GM10266 (cell line): Measurements from ENCODE around the gene BET1.

Experiments used
- DNase-seq: peaks from one replicate; pipeline ENCODE4 v3.0.0; 2012; ENCODE audit errors: extremely low spot score
- TF ChIP-seq, protein P1 (sequence below): IDR thresholded peaks from 2 replicates; pipeline ENCODE4 v1.5.1; 2012; ENCODE audit warnings: mild to moderate bottlenecking, low read depth; ENCODE audit not compliant: control insufficient read depth, insufficient read depth; ENCODE audit errors: missing control alignments

Gene BET1

DNA sequence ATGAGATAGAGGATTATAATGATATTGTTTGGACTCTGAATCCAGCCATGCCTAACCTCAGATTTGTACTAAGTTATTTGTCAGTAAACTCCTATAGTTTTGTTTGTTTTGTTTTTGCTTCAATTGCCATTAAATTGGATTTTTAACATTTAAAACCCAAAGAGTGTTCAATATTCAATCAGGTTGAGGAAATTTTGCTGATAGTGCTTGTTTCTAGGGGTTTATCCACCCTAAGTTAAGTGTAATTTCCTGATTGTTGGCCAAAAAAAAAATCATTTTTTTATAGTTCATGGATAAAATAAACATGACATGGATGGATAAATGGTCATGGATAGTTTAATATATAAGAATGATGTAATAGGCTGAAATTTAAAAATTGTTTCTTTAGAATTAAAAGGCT is 11.4 kb upstream of the BET1 start:
- TF ChIP-seq, protein P1, sequence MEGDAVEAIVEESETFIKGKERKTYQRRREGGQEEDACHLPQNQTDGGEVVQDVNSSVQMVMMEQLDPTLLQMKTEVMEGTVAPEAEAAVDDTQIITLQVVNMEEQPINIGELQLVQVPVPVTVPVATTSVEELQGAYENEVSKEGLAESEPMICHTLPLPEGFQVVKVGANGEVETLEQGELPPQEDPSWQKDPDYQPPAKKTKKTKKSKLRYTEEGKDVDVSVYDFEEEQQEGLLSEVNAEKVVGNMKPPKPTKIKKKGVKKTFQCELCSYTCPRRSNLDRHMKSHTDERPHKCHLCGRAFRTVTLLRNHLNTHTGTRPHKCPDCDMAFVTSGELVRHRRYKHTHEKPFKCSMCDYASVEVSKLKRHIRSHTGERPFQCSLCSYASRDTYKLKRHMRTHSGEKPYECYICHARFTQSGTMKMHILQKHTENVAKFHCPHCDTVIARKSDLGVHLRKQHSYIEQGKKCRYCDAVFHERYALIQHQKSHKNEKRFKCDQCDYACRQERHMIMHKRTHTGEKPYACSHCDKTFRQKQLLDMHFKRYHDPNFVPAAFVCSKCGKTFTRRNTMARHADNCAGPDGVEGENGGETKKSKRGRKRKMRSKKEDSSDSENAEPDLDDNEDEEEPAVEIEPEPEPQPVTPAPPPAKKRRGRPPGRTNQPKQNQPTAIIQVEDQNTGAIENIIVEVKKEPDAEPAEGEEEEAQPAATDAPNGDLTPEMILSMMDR = no peak
- no peak for DNase-seq

DNA sequence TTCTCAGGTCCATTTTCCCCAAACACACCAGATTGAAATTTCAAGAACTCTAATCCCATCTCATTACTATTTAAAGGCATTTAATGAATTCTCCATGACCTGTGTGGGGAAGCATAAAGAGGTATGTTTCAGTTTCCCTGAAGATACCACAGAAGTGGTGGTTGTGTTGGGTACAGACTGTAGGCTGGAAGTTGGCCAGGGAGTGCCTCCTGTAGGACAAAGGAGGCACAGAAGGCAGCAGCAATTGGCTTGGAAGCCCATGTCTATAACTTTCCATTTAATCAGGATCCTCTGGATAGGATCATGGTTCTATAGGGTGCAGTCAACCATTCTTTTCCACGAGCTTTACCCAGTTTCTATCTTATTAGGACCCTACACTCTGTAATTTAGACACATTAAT is 8.6 kb upstream of the BET1 start:
- DNase-seq = no peak
- TF ChIP-seq, protein P1 = no peak

DNA sequence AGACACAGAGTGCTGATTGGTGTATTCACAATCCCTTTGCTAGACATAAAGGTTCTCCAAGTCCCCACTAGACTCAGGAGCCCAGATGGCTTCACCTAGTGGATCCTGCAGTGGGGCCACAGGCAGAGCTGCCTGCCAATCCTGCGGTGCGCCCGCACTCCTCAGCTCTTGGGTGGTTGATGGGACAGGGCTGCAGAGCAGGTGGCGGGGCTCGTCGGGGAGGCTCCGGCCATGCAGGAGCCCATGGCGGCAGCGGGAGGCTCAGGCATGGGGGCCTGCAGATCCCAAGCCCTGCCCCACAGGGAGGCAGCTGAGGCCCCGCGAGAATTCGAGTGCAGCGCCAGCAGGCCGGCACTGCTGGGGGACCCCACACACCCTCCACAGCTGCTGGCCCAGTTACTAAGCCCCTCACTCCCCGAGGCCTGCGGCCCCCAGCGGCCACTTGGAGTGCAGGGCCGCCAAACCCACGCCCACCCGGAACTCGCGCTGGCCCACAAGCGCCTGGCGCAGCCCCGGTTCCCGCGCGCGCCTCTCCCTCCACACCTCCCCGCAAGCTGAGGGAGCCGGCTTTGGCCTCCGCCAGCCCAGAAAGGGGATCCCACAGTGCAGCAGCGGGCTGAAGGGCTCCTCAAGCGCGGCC is 7.7 kb upstream of the BET1 start:
- TF ChIP-seq, protein P1 = no peak
- no peak for DNase-seq

DNA sequence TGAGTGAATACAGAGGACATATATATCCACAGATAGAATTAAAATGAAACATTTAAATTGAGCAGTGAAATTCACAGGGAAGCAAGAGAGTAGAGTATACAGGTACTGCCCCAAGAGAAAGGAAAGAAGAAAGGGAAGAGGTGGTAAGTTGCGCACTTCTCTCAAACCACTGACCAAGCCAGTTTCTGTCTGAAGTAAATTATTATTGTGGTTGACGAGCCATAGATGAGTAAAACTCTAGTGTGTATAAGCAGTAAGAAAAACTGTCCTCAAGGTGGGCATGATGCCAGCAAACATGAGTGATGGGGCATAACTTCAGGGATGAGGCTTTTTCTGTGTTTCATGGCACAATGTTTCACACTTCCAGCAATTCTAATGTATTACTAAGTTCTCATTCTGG is 4.4 kb upstream of the BET1 start:
- no peak for DNase-seq
- TF ChIP-seq, protein P1 = no peak

DNA sequence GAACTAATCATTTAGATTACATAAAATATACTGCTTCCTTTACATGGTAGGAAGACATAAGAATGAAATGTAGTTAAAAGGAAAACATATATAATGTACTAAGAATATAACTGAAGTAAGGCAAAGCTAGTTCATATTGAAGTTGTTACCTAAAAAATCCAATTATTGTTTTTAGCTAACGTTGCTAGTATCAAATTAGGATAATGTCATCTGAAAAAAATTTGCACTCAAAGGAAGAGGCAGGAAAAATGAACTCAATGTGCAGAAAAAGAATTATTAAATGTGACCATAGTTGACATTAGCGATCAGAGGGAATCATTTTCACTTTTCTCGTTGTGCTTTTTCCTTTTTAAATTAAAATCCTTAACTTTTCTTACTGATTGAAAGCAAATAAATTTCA is 1.6 kb upstream of the BET1 start:
- DNase-seq = no peak
- TF ChIP-seq, protein P1 = no peak

DNA sequence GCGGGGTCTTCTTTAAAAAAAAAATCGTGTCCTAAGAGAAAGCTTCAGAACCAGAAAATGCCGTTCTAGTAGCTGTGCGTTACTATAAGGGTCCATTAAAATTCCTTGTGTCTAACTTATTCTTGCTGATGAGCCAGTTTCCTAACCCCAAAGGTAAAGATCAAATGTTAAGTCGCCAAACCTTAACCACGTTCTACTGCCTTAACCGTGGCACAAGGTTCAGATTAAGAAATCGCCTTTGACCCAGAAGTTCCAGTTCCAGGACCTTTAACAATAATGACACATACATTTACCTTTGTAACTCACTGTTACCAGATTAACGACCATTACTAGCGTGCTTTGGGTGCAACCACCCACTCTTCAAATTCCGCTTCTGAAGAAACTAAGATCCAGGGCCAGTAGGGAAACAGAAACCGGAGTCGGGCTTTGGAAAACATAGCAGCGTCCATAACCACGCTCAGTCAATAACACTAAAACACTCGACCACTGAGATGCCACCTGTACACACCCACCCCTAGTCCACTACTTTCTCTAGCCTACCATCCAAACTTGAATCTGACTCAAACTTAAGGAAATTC is 620 bp downstream of the BET1 start:
- TF ChIP-seq, protein P1 = no peak
- peak; percentile 17 for DNase-seq

DNA sequence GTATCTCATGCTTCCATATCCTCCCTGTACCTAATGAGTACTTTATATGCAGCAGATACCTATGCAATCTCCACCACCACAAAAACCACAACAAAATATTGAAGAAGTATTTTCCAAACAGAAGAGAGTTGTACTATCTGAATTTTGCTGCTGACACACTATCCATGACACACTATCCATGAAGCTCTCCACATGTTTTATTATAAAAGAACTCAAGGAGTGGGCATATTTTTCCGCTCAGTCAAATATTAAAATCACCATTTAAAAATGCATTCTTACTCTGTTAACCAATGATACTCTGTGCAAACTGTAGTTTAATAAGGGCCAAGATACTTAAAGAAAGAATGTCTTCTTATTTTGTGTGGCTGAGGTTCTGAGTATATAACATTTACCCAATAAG is 2.8 kb downstream of the BET1 start:
- TF ChIP-seq, protein P1 = no peak
- DNase-seq = no peak
